Activated CD8-positive, alpha-beta T cell treated with anti-CD3 and anti-CD28 coated beads for 36 hours (primary cell): Measurements from ENCODE around the gene FGB. TPM values are rescaled to one million over a fixed set of nuclear protein-coding genes. Genes with fewer than 3 reads are reported as not detected.

Experiments
- ATAC-seq: fragments of 200-7000 bp; cut with Tn5 transposase; one replicate; pipeline ENCODE4 v1.10.0; 2021; ENCODE audit warnings: mild to moderate bottlenecking, moderate library complexity
- CTCF ChIA-PET: fragments of 350-600 bp; sonication (Branson Sonifier 250); formaldehyde crosslinking; loops from one replicate; lab custom pipeline; 2021; ENCODE audit warnings: antibody characterized with exemption; lab: Charles Lee
- POLR2A ChIA-PET: fragments of 350-600 bp; sonication (Branson Sonifier 250); formaldehyde crosslinking; loops from one replicate; lab custom pipeline; 2021; ENCODE audit warnings: antibody characterized with exemption; lab: Charles Lee
- DNase-seq: peaks from one replicate; pipeline ENCODE4 v3.0.0-alpha.2; 2020
- H3K27ac Mint-ChIP-seq: one replicate; pipeline ENCODE4 v1.8.0; 2021; ENCODE audit warnings: mild to moderate bottlenecking, mixed read lengths
- H3K27me3 Mint-ChIP-seq: one replicate; pipeline ENCODE4 v1.8.0; 2021; ENCODE audit warnings: mixed read lengths
- H3K36me3 Mint-ChIP-seq: one replicate; pipeline ENCODE4 v1.8.0; 2021; ENCODE audit warnings: low read depth, mixed read lengths
- H3K4me1 Mint-ChIP-seq: one replicate; pipeline ENCODE4 v1.8.0; 2021; ENCODE audit warnings: low read depth, mixed read lengths
- H3K4me3 Mint-ChIP-seq: one replicate; pipeline ENCODE4 v1.8.0; 2021; ENCODE audit warnings: mild to moderate bottlenecking, moderate library complexity, mixed read lengths
- H3K9me3 Mint-ChIP-seq: one replicate; pipeline ENCODE4 v1.8.0; 2021; ENCODE audit warnings: mixed read lengths
- CTCF ChIP-seq: fragments of 200-600 bp; IDR thresholded peaks from one replicate; pipeline ENCODE4 v1.8.0; 2022; ENCODE audit warnings: antibody characterized with exemption, mild to moderate bottlenecking
- intact Hi-C: fragments of 100-400 bp; cut with micrococcal nuclease; formaldehyde crosslinking; loops from one replicate; pipeline ENCODE4 v1.10.0; 2022
- total RNA-seq, 2 experiments: library from RNA; stranded (reverse); gene quantifications; one replicate each; pipeline ENCODE4 v1.2.3, GENCODE V29; 2021

The FGB gene
- total RNA-seq, 2 experiments from 2014 or later = not detected

- no peaks in the 10 kb centered on the region for H3K36me3 Mint-ChIP-seq
- no peaks in the 10 kb centered on the region for H3K9me3 Mint-ChIP-seq
- POLR2A ChIA-PET = no interaction called here
- DNase-seq = no peak
- no peak overlapping the region for H3K4me3 Mint-ChIP-seq
- intact Hi-C loops = no loop called here
- TF ChIP-seq CTCF = no peak
- H3K4me1 Mint-ChIP-seq = no peaks in the 10 kb centered on the region
- CTCF ChIA-PET = no interaction called here
- peaks cover 12% of the 10 kb centered on the region for H3K27me3 Mint-ChIP-seq
- H3K27ac Mint-ChIP-seq = no peak overlapping the region
- no peak for ATAC-seq
Measured at GRCh38 chr4:154579927-154580326, 17.1 kb downstream of the FGB start.

- Mint-ChIP-seq H3K4me3 (no peak overlapping the region), H3K27me3 (peaks cover 10% of the 10 kb centered on the region), H3K36me3 (no peaks in the 10 kb centered on the region), H3K4me1 (no peaks in the 10 kb centered on the region), H3K9me3 (no peaks in the 10 kb centered on the region), H3K27ac (no peak overlapping the region)
- ChIA-PET POLR2A (no interaction called here), CTCF (no interaction called here)
- no peak for ATAC-seq
- no peak for DNase-seq
- no peak for TF ChIP-seq CTCF
- intact Hi-C loops = no loop called here
Measured at GRCh38 chr4:154582723-154583122, 19.9 kb downstream of the FGB start.

- intact Hi-C loops = no loop called here
- ChIA-PET POLR2A (no interaction called here), CTCF (no interaction called here)
Measured at GRCh38 chr4:154583230-154583629, 20.4 kb downstream of the FGB start.

DNA sequence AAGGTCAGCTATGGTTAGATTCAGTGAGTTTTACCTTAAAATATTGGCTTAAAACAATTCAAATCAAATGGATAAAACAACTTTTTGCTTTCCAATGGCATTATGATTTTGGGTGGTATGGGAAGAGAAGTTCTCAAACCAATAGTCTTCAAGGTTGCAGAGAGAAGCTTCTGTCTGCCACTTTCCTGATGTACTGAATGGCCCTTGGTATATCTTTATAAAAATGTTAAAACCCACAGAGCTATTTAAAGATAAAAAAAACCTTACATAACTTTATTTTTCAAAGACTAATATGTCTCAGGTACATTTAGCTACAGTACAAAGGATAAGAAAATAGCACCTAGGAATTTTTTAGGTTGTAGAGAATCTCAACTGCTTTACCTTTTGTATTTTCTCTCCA, 20.9 kb downstream of the FGB start:
- DNase-seq = no peak
- no peaks in the 10 kb centered on the region for H3K4me1 Mint-ChIP-seq
- ChIA-PET CTCF (no interaction called here), POLR2A (no interaction called here)
- no peak for ATAC-seq
- no peak for TF ChIP-seq CTCF
- no peaks in the 10 kb centered on the region for H3K36me3 Mint-ChIP-seq
- H3K4me3 Mint-ChIP-seq = no peak overlapping the region
- peaks cover 10% of the 10 kb centered on the region for H3K27me3 Mint-ChIP-seq
- H3K9me3 Mint-ChIP-seq = no peaks in the 10 kb centered on the region
- intact Hi-C loops = no loop called here
- no peak overlapping the region for H3K27ac Mint-ChIP-seq

More at GRCh38 chr4:154583230-154583629, 20.4 kb downstream of the FGB start:
- Mint-ChIP-seq H3K27me3 (peaks cover 10% of the 10 kb centered on the region), H3K27ac (no peak overlapping the region), H3K4me3 (no peak overlapping the region), H3K4me1 (no peaks in the 10 kb centered on the region), H3K9me3 (no peaks in the 10 kb centered on the region), H3K36me3 (no peaks in the 10 kb centered on the region)
- no peak for TF ChIP-seq CTCF
- ATAC-seq = no peak
- DNase-seq = no peak

DNA sequence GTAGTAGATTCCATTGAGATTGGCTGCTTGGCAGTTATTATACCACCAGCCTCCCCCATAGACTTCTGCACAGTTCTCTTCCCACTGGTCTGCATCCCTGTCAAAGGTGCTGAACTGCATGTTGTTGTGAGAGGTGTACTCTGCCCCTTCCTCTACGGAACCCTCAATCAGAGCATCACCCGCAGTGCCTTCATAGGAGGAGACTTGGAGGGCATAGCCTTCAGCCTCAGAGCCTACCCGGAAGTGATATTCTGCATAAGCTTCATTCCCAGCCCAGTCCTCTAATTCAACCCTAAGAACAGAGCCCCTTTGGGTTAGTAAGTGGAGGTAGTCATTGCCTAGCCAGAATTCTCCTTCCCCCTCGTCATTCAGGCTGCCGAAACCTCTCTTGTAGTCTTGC, 21.4 kb downstream of the FGB start:
- Mint-ChIP-seq H3K27ac (no peak overlapping the region), H3K9me3 (no peaks in the 10 kb centered on the region), H3K4me3 (no peak overlapping the region), H3K27me3 (peaks cover 13% of the 10 kb centered on the region), H3K4me1 (no peaks in the 10 kb centered on the region), H3K36me3 (no peaks in the 10 kb centered on the region)
- ATAC-seq (no peak), DNase-seq (no peak)
- TF ChIP-seq CTCF = no peak
- CTCF ChIA-PET = no interaction called here
- intact Hi-C loops = no loop called here
- POLR2A ChIA-PET = no interaction called here
